HEK293 (cell line): ENCODE results near the gene MEGF9.

Experiments used
- CTCF ChIA-PET: fragments of 350-600 bp; formaldehyde crosslinking; extraction: SDS; loops from one replicate; lab custom pipeline; 2021; ENCODE audit warnings: antibody characterized with exemption; lab: Yijun Ruan, JAX
- POLR2A ChIA-PET: fragments of 300-600 bp; formaldehyde crosslinking; extraction: SDS; loops from one replicate; lab custom pipeline; 2020; ENCODE audit warnings: antibody characterized with exemption, inconsistent platforms; lab: Yijun Ruan, JAX
- H3K27ac ChIP-seq: fragments of 200-500 bp; sonication (Bioruptor generic); 2 replicates; pipeline ENCODE4 v1.5.1; 2014; ENCODE audit warnings: low read depth, low read length, control low read depth, inconsistent platforms; ENCODE audit errors: extremely low read depth
- H3K36me3 ChIP-seq, 2 experiments: fragments of 200-500 bp in 1 of 2; sonication (Bioruptor generic) in 1 of 2; 1 replicate in 1 of 2; 2 replicates in 1 of 2; pipeline ENCODE4 v1.5.1; 2014 to 2017; ENCODE audit warnings: inconsistent platforms in 2 of 2, low read length in 2 of 2; ENCODE audit not compliant: control insufficient read depth in 2 of 2, insufficient read depth in 1 of 2
- H3K4me1 ChIP-seq: fragments of 200-500 bp; sonication (Bioruptor generic); 2 replicates; pipeline ENCODE4 v1.5.1; 2014; ENCODE audit warnings: mild to moderate bottlenecking, low read length, inconsistent platforms; ENCODE audit not compliant: control insufficient read depth, insufficient read depth
- H3K4me3 ChIP-seq: 2 replicates; pipeline ENCODE4 v1.5.1; 2011; ENCODE audit warnings: low read depth, mild to moderate bottlenecking, control low read depth, low read length, moderate library complexity
- H3K9me3 ChIP-seq: fragments of 200-500 bp; sonication (Bioruptor generic); 2 replicates; pipeline ENCODE4 v1.5.1; 2014; ENCODE audit warnings: low read depth, low read length, inconsistent platforms; ENCODE audit not compliant: control insufficient read depth, insufficient read depth
- HOXC10 ChIP-seq: sonication (generic); formaldehyde crosslinking; IDR thresholded peaks from 2 replicates; pipeline ENCODE4 v1.8.1; 2023; ENCODE audit warnings: mild to moderate bottlenecking, missing genetic modification reagents
- KLF17 ChIP-seq: fragments of 450-650 bp; formaldehyde crosslinking; IDR thresholded peaks from 2 replicates; pipeline ENCODE4 v1.5.1; 2016; ENCODE audit warnings: missing biosample characterization, missing genetic modification characterization
- KLF7 ChIP-seq: fragments of 450-650 bp; formaldehyde crosslinking; IDR thresholded peaks from 2 replicates; pipeline ENCODE4 v1.5.1; 2016; ENCODE audit warnings: missing biosample characterization, missing genetic modification characterization, borderline replicate concordance
- KLF9 ChIP-seq: fragments of 450-650 bp; formaldehyde crosslinking; IDR thresholded peaks from 2 replicates; pipeline ENCODE4 v1.5.1; 2016; ENCODE audit warnings: missing biosample characterization, missing genetic modification characterization, low read depth
- TRIM28 ChIP-seq: IDR thresholded peaks from 2 replicates; pipeline ENCODE4 v1.6.1; 2011; ENCODE audit warnings: low read length, control low read depth, borderline replicate concordance
- ZBTB20 ChIP-seq: fragments of 450-650 bp; formaldehyde crosslinking; IDR thresholded peaks from 2 replicates; pipeline ENCODE4 v1.5.1; 2016; ENCODE audit warnings: missing biosample characterization, missing genetic modification characterization
- ZNF112 ChIP-seq: fragments of 450-650 bp; formaldehyde crosslinking; IDR thresholded peaks from 2 replicates; pipeline ENCODE4 v1.5.0; 2017; ENCODE audit warnings: missing biosample characterization, missing genetic modification characterization
- ZNF146 ChIP-seq: fragments of 450-650 bp; formaldehyde crosslinking; IDR thresholded peaks from 2 replicates; pipeline ENCODE4 v1.5.1; 2016; ENCODE audit warnings: missing biosample characterization, missing genetic modification characterization
- ZNF16 ChIP-seq: fragments of 450-650 bp; formaldehyde crosslinking; IDR thresholded peaks from 2 replicates; pipeline ENCODE4 v1.5.1; 2016; ENCODE audit warnings: low read depth, missing biosample characterization, missing genetic modification characterization
- ZNF174 ChIP-seq: fragments of 450-650 bp; formaldehyde crosslinking; IDR thresholded peaks from 2 replicates; pipeline ENCODE4 v1.5.0; 2017; ENCODE audit warnings: missing biosample characterization, mild to moderate bottlenecking, missing genetic modification characterization
- ZNF24 ChIP-seq: fragments of 450-650 bp; formaldehyde crosslinking; IDR thresholded peaks from 2 replicates; pipeline ENCODE4 v1.5.1; 2016; ENCODE audit warnings: missing biosample characterization, missing genetic modification characterization
- ZNF423 ChIP-seq: fragments of 450-650 bp; formaldehyde crosslinking; IDR thresholded peaks from 2 replicates; pipeline ENCODE4 v1.5.1; 2016; ENCODE audit warnings: missing biosample characterization, missing genetic modification characterization
- ZNF426 ChIP-seq: fragments of 450-650 bp; formaldehyde crosslinking; IDR thresholded peaks from 2 replicates; pipeline ENCODE4 v1.5.1; 2017; ENCODE audit warnings: missing biosample characterization, missing genetic modification characterization, mild to moderate bottlenecking, inconsistent platforms, moderate library complexity
- ZNF473 ChIP-seq: fragments of 450-650 bp; formaldehyde crosslinking; IDR thresholded peaks from 2 replicates; pipeline ENCODE4 v1.5.1; 2017; ENCODE audit warnings: missing biosample characterization, missing genetic modification characterization
- ZNF555 ChIP-seq: fragments of 450-650 bp; formaldehyde crosslinking; conservative IDR thresholded peaks from 2 replicates; pipeline ENCODE4 v1.5.1; 2017; ENCODE audit warnings: missing biosample characterization, mild to moderate bottlenecking, missing genetic modification characterization, inconsistent platforms
- ZNF585B ChIP-seq: fragments of 450-650 bp; formaldehyde crosslinking; IDR thresholded peaks from 2 replicates; pipeline ENCODE4 v1.5.1; 2016; ENCODE audit warnings: missing biosample characterization, missing genetic modification characterization
- ZNF670 ChIP-seq: fragments of 450-650 bp; formaldehyde crosslinking; IDR thresholded peaks from 2 replicates; pipeline ENCODE4 v1.5.1; 2016; ENCODE audit warnings: missing biosample characterization, missing genetic modification characterization, low read depth
- ZSCAN4 ChIP-seq: fragments of 450-650 bp; formaldehyde crosslinking; IDR thresholded peaks from 2 replicates; pipeline ENCODE4 v1.5.1; 2017; ENCODE audit warnings: missing biosample characterization, missing genetic modification characterization
- TF ChIP-seq, protein P1 (sequence below): fragments of 450-650 bp; formaldehyde crosslinking; IDR thresholded peaks from 2 replicates; pipeline ENCODE4 v1.5.1; 2016; ENCODE audit warnings: missing biosample characterization, missing genetic modification characterization
- TF ChIP-seq, protein P2 (sequence below): fragments of 450-650 bp; formaldehyde crosslinking; IDR thresholded peaks from 2 replicates; pipeline ENCODE4 v1.5.1; 2016; ENCODE audit warnings: missing biosample characterization, missing genetic modification characterization
- TF ChIP-seq, protein P3 (sequence below): fragments of 450-650 bp; formaldehyde crosslinking; IDR thresholded peaks from 2 replicates; pipeline ENCODE4 v1.5.1; 2016; ENCODE audit warnings: missing biosample characterization, missing genetic modification characterization
- TF ChIP-seq, protein P4 (sequence below): IDR thresholded peaks from 2 replicates; pipeline ENCODE4 v1.6.1; 2011; ENCODE audit warnings: mild to moderate bottlenecking, low read depth, low read length, borderline replicate concordance

MEGF9 gene

DNA sequence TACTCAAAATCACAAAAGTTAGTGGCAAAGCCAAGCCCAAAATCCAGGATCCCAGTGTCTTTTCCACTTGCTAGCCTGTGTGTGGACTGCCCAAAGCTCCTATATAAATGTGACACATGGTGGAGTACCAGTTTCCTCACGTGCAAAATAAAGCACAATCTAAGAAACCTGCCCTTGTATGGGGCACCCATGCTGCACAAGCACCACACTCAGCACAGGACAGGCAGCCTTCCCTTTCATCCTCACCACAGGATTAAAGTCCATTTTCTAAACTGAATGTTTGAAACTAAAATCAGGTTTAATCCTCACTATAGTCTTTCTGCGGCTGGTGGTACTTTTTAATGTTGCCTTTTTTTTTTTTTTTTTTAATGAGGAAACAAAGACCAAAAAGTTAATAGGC lies 139.8 kb downstream of the MEGF9 start (continued):
- TF ChIP-seq, protein P1, sequence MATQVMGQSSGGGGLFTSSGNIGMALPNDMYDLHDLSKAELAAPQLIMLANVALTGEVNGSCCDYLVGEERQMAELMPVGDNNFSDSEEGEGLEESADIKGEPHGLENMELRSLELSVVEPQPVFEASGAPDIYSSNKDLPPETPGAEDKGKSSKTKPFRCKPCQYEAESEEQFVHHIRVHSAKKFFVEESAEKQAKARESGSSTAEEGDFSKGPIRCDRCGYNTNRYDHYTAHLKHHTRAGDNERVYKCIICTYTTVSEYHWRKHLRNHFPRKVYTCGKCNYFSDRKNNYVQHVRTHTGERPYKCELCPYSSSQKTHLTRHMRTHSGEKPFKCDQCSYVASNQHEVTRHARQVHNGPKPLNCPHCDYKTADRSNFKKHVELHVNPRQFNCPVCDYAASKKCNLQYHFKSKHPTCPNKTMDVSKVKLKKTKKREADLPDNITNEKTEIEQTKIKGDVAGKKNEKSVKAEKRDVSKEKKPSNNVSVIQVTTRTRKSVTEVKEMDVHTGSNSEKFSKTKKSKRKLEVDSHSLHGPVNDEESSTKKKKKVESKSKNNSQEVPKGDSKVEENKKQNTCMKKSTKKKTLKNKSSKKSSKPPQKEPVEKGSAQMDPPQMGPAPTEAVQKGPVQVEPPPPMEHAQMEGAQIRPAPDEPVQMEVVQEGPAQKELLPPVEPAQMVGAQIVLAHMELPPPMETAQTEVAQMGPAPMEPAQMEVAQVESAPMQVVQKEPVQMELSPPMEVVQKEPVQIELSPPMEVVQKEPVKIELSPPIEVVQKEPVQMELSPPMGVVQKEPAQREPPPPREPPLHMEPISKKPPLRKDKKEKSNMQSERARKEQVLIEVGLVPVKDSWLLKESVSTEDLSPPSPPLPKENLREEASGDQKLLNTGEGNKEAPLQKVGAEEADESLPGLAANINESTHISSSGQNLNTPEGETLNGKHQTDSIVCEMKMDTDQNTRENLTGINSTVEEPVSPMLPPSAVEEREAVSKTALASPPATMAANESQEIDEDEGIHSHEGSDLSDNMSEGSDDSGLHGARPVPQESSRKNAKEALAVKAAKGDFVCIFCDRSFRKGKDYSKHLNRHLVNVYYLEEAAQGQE = no peak
- no peak for TF ChIP-seq ZNF426
- TF ChIP-seq, all 188 proteins: peak for 0

GRCh38 chr9:120572472-120572871 lies 141.8 kb downstream of the MEGF9 start:
- TF ChIP-seq HOXC10 (CRISPR knock-in tag) (no peak), ZNF24 (tag by site-specific recombination) (no peak), ZBTB20 (tag by site-specific recombination) (no peak), ZSCAN4 (tag by site-specific recombination) (no peak), ZNF174 (tag by site-specific recombination) (no peak), KLF7 (tag by site-specific recombination) (no peak), ZNF670 (tag by site-specific recombination) (no peak)
- TF ChIP-seq, protein P2, sequence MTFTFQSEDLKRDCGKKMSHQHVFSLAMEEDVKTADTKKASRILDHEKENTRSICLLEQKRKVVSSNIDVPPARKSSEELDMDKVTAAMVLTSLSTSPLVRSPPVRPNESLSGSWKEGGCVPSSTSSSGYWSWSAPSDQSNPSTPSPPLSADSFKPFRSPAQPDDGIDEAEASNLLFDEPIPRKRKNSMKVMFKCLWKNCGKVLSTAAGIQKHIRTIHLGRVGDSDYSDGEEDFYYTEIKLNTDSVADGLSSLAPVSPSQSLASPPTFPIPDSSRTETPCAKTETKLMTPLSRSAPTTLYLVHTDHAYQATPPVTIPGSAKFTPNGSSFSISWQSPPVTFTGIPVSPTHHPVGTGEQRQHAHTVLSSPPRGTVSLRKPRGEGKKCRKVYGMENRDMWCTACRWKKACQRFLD (tag by site-specific recombination) = no peak
- TF ChIP-seq, protein P3, sequence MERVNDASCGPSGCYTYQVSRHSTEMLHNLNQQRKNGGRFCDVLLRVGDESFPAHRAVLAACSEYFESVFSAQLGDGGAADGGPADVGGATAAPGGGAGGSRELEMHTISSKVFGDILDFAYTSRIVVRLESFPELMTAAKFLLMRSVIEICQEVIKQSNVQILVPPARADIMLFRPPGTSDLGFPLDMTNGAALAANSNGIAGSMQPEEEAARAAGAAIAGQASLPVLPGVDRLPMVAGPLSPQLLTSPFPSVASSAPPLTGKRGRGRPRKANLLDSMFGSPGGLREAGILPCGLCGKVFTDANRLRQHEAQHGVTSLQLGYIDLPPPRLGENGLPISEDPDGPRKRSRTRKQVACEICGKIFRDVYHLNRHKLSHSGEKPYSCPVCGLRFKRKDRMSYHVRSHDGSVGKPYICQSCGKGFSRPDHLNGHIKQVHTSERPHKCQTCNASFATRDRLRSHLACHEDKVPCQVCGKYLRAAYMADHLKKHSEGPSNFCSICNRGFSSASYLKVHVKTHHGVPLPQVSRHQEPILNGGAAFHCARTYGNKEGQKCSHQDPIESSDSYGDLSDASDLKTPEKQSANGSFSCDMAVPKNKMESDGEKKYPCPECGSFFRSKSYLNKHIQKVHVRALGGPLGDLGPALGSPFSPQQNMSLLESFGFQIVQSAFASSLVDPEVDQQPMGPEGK (tag by site-specific recombination) = no peak
- CTCF ChIA-PET = interaction anchor here (1.5 to 1.6 kb wide), 2 partner anchors 9 to 95 kb away, joined by 4 to 5 read pairs; no protein-coding TSS in a partner anchor
- Histone ChIP-seq H3K27ac (no peak overlapping the region), H3K4me3 (no peak overlapping the region), H3K4me1 (peaks cover 6% of the 10 kb centered on the region), H3K36me3 (peaks cover 17 to 48% of the 10 kb centered on the region in 2 experiments), H3K9me3 (no peaks in the 10 kb centered on the region)
- POLR2A ChIA-PET = no interaction called here

GRCh38 chr9:120571443-120572257 lies 142.6 kb downstream of the MEGF9 start:
- peaks cover 17 to 55% of the 10 kb centered on the region in 2 experiments for H3K36me3 ChIP-seq
- ChIA-PET POLR2A (interaction anchor here (0.7 kb wide), 1 partner anchor 53 kb away, joined by 4 read pairs; no protein-coding TSS in a partner anchor), CTCF (interaction anchor here (0.8 to 1.6 kb wide), 3 partner anchors 10 to 131 kb away, joined by 3 to 5 read pairs (median 4); no protein-coding TSS in a partner anchor)
- H3K27ac ChIP-seq = no peak overlapping the region
- H3K9me3 ChIP-seq = no peaks in the 10 kb centered on the region
- no peak overlapping the region for H3K4me3 ChIP-seq
- H3K4me1 ChIP-seq = peaks cover 6% of the 10 kb centered on the region
- no peak for TF ChIP-seq ZNF423 (tag by site-specific recombination)
- TF ChIP-seq ZNF473 (tag by site-specific recombination) = no peak
- TF ChIP-seq ZNF555 = no peak
- TF ChIP-seq KLF9 (tag by site-specific recombination) = no peak
- TF ChIP-seq ZNF16 (tag by site-specific recombination) = no peak
- TF ChIP-seq, protein P4, sequence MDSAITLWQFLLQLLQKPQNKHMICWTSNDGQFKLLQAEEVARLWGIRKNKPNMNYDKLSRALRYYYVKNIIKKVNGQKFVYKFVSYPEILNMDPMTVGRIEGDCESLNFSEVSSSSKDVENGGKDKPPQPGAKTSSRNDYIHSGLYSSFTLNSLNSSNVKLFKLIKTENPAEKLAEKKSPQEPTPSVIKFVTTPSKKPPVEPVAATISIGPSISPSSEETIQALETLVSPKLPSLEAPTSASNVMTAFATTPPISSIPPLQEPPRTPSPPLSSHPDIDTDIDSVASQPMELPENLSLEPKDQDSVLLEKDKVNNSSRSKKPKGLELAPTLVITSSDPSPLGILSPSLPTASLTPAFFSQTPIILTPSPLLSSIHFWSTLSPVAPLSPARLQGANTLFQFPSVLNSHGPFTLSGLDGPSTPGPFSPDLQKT = no peak
- no peak for TF ChIP-seq ZNF146 (tag by site-specific recombination)
- TF ChIP-seq ZNF585B (tag by site-specific recombination) = no peak
- TF ChIP-seq ZNF112 (tag by site-specific recombination) = no peak
- no peak for TF ChIP-seq KLF17 (tag by site-specific recombination)
- TF ChIP-seq TRIM28 = no peak
